GM23248 (cell line): ENCODE results near the gene MDN1.

Experiments used
- EZH2 ChIP-seq: fragments of 200-600 bp; sonication (generic); IDR thresholded peaks from 2 replicates; pipeline ENCODE4 v1.6.1; 2018; ENCODE audit warnings: antibody characterized with exemption, mild to moderate bottlenecking; ENCODE audit not compliant: insufficient read depth, poor library complexity, severe bottlenecking
- EZH2phosphoT487 ChIP-seq: fragments of 200-600 bp; sonication (generic); IDR thresholded peaks from 2 replicates; pipeline ENCODE4 v1.6.1; 2018; ENCODE audit warnings: antibody characterized with exemption, moderate library complexity, mild to moderate bottlenecking, low read depth; ENCODE audit not compliant: insufficient read depth

DNA sequence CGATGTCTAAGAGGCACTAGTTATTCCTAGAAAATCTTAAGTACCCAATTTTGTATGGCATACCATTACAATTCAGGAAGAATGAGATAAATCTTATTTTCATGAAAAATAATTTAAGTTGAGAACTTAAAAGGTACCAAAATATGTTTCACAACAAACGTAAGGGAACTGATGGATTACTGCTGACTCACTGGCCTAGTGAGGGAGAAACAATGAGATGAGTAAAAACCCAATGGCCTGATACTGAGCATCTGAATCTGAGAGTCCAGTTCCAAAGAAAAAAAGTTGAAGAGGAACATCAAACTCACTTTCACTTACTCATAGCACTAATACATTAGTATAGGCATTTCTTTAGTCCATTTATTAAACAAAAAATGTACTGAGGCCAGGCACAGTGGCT is 56.0 kb downstream of the MDN1 start:
- no peak for TF ChIP-seq EZH2
- no peak for TF ChIP-seq EZH2phosphoT487
